ENCODE measurements around the gene DLL3. TPM values are rescaled to one million over a fixed set of nuclear protein-coding genes. Genes with fewer than 3 reads are reported as not detected.

Gene DLL3
- total and polyA plus RNA-seq, 2 experiments from 2014 or later = 1.2 to 2.1 TPM

DNA sequence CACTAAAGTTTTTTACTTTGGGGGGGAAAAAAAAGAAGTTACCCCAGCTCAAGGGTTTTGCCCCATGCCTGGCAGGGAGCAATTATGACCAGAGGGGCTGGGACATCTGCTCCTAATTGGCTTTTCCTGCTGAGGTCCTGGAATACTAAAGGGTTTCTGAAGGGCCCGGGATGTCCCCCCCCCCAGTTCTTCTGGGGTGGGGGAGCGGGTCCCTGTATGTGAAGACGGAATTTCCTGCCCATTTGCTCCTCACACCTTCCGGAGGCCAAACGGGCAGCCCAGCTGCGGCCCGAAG, 1.1 kb upstream of the DLL3 start:
- in situ Hi-C loops (cut with MboI) = no loop called here
- Histone ChIP-seq H3K9me3 (ENCODE audit: low read depth) (no peaks in the 10 kb centered on the region), H3K36me3 (ENCODE audit: low read depth) (no peaks in the 10 kb centered on the region), H3K79me2 (ENCODE audit: insufficient read depth) (no peaks in the 10 kb centered on the region), H3K27ac (no peak overlapping the region), H4K20me1 (ENCODE audit: insufficient read depth) (no peaks in the 10 kb centered on the region), H3K4me3 (peak overlapping the region; percentile 18; the same call in 1 of the 2 replicates), H3K4me1 (ENCODE audit: insufficient read depth) (0 out of 2 replicates have a peak, but pooled peaks cover 5% of the 10 kb centered on the region), H3K9ac (no peak overlapping the region), H3K27me3 (replicated peaks; ENCODE audit: insufficient read depth) (peaks cover 45% of the 10 kb centered on the region), H2AFZ (peak overlapping the region; percentile 42; the same call in 1 of the 2 replicates), H3K4me2 (ENCODE audit: unreplicated experiment) (peak overlapping the region; percentile 30), H3K9me2 (ENCODE audit: insufficient read depth) (no peaks in the 10 kb centered on the region), H3F3A (ENCODE audit: insufficient read depth) (no peaks in the 10 kb centered on the region)
- TF ChIP-seq EZH2phosphoT487 (IDR thresholded peaks at IDR 0.05; ENCODE audit: insufficient read depth, low read depth) (no peak), EZH2 (IDR thresholded peaks at IDR 0.05; ENCODE audit: insufficient read depth, poor library complexity, severe bottlenecking) (no peak)
- WGBS, 2 experiments (ENCODE audit: low coverage in 1 of 2, low lambda C conversion rate in 2 of 2, missing lambda C conversion rate in 2 of 2) = 2 to 5% methylated on average over 6 to 7 of the region's 7 CpGs
- DNase-seq = no peak

DNA sequence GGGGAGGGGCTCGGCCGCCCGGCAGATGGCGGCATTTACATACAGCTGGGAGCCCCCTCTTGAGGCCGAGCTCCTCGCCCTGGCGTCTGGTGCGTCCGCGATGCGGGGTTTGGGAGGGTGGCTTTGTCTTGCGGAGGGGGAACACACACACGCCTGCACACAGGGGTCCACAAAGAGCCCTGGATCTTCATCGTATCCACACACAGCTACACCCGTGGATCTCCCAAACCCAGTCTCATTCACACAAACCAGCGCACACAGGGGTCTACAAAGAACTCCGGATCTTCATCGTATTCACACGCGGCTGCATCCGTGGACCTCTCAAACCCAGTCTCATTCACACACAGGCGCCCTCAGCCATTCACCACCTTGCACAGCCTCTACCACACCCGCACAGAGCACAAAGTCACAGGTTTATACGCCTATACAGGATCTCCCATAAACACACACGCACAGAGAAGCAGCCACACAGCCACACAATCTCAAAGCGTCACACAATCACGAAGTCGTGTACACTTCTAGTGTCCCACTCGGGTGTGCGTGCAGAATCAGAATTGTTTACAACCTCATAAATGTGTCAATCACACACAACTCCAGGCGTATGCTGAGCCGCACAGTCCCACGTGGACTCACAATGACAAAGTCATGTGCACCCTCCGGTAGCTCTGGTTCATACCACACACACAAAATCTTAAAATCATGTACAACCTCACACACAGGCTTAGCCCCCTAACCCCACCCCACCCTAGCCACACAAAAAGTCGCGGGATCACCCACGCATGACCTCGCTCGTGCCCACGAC, 550 bp upstream of the DLL3 start:
- Histone ChIP-seq H3K9me3 (ENCODE audit: low read depth) (no peaks in the 10 kb centered on the region), H3K27me3 (replicated peaks; ENCODE audit: insufficient read depth) (peaks cover 45% of the 10 kb centered on the region), H4K20me1 (ENCODE audit: insufficient read depth) (no peaks in the 10 kb centered on the region), H3K4me1 (ENCODE audit: insufficient read depth) (0 out of 2 replicates have a peak, but pooled peaks cover 5% of the 10 kb centered on the region), H2AFZ (peak overlapping the region; percentile 42), H3K36me3 (ENCODE audit: low read depth) (no peaks in the 10 kb centered on the region), H3K79me2 (ENCODE audit: insufficient read depth) (no peaks in the 10 kb centered on the region), H3K9ac (no peak overlapping the region), H3K4me3 (peak overlapping the region; percentile 18; the same call in 1 of the 2 replicates), H3K4me2 (ENCODE audit: unreplicated experiment) (peak overlapping the region; percentile 30), H3K9me2 (ENCODE audit: insufficient read depth) (no peaks in the 10 kb centered on the region), H3F3A (ENCODE audit: insufficient read depth) (no peaks in the 10 kb centered on the region), H3K27ac (no peak overlapping the region)
- WGBS, 2 experiments (ENCODE audit: low coverage in 1 of 2, low lambda C conversion rate in 2 of 2, missing lambda C conversion rate in 2 of 2) = 1 to 4% methylated on average over 36 to 40 of the region's 40 CpGs
- peak; percentile 57 for DNase-seq
- in situ Hi-C loops (cut with MboI) = no loop called here
- TF ChIP-seq EZH2phosphoT487 (IDR thresholded peaks at IDR 0.05; ENCODE audit: insufficient read depth, low read depth) = no peak
- peak; percentile 47 for TF ChIP-seq EZH2 (IDR thresholded peaks at IDR 0.05; ENCODE audit: insufficient read depth, poor library complexity, severe bottlenecking)

DNA sequence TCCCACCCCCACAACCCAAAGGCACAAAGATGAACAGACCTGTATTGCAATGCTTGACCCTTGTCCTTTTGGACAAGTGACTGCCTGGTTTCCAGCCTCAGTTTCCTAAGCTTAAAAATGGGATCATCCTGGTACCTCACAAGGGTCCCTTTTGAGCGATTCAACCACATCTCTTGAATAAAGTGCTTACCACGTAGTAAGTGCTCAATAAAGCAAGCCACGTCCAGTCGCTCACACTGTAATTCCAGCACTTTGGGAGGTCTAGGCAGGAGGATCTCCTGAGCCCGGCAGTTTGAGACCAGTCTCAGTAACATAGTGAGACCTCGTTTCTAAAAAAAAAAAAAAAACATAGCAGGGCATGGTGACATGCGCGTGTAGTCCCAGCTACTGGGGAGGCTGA, 1.2 kb downstream of the DLL3 start:
- TF ChIP-seq EZH2 (IDR thresholded peaks at IDR 0.05; ENCODE audit: insufficient read depth, poor library complexity, severe bottlenecking) (no peak), EZH2phosphoT487 (IDR thresholded peaks at IDR 0.05; ENCODE audit: insufficient read depth, low read depth) (no peak)
- WGBS, 2 experiments (ENCODE audit: low coverage in 1 of 2, low lambda C conversion rate in 2 of 2, missing lambda C conversion rate in 2 of 2) = 55 to 63% methylated on average over 8 of the region's 8 CpGs
- no peaks in the 10 kb centered on the region for H4K20me1 ChIP-seq (ENCODE audit: insufficient read depth)
- no peaks in the 10 kb centered on the region for H3K9me3 ChIP-seq (ENCODE audit: low read depth)
- no peak overlapping the region for H2AFZ ChIP-seq
- H3F3A ChIP-seq (ENCODE audit: insufficient read depth) = no peaks in the 10 kb centered on the region
- no peak for DNase-seq
- no peak overlapping the region for H3K27ac ChIP-seq
- H3K36me3 ChIP-seq (ENCODE audit: low read depth) = no peaks in the 10 kb centered on the region
- no peak overlapping the region for H3K4me3 ChIP-seq
- 0 out of 2 replicates have a peak, but pooled peaks cover 5% of the 10 kb centered on the region for H3K4me1 ChIP-seq (ENCODE audit: insufficient read depth)
- H3K4me2 ChIP-seq (ENCODE audit: unreplicated experiment) = no peak overlapping the region
- H3K9ac ChIP-seq = no peak overlapping the region
- H3K9me2 ChIP-seq (ENCODE audit: insufficient read depth) = no peaks in the 10 kb centered on the region
- in situ Hi-C loops (cut with MboI) = no loop called here
- peaks cover 45% of the 10 kb centered on the region for H3K27me3 ChIP-seq (replicated peaks; ENCODE audit: insufficient read depth)
- no peaks in the 10 kb centered on the region for H3K79me2 ChIP-seq (ENCODE audit: insufficient read depth)

DNA sequence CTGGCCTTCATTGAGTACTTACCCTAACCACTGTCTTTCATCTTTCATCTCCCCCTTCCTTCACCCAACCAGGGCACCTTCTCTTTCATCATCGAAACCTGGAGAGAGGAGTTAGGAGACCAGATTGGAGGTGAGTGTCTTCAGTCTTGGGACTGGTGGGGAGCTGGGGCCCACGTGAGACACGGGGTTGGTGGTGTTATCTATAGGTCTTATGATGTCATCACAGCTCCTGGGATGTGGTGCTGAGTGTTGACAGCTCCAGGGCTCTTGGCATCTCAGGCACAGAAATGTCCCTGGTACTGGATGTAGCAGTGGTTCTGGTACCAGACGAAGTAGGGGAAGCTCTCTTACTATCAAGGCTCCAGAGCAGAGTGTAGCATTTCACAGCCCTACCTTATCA, 1.8 kb downstream of the DLL3 start:
- H3K79me2 ChIP-seq (ENCODE audit: insufficient read depth) = no peaks in the 10 kb centered on the region

More for the DNA sequence above, 1.8 kb downstream of the DLL3 start:
- no peak overlapping the region for H3K4me2 ChIP-seq (ENCODE audit: unreplicated experiment)
- TF ChIP-seq EZH2 (IDR thresholded peaks at IDR 0.05; ENCODE audit: insufficient read depth, poor library complexity, severe bottlenecking) = no peak
- TF ChIP-seq EZH2phosphoT487 (IDR thresholded peaks at IDR 0.05; ENCODE audit: insufficient read depth, low read depth) = no peak
- H2AFZ ChIP-seq = no peak overlapping the region
- no peak overlapping the region for H3K27ac ChIP-seq
- no peak for DNase-seq
- no peaks in the 10 kb centered on the region for H3K36me3 ChIP-seq (ENCODE audit: low read depth)
- H3K9ac ChIP-seq = no peak overlapping the region
- H3K27me3 ChIP-seq (replicated peaks; ENCODE audit: insufficient read depth) = peaks cover 45% of the 10 kb centered on the region
- H3K9me2 ChIP-seq (ENCODE audit: insufficient read depth) = no peaks in the 10 kb centered on the region
- H3K4me3 ChIP-seq = no peak overlapping the region
- 24 to 28% methylated on average over 4 of the region's 4 CpGs for WGBS, 2 experiments (ENCODE audit: low coverage in 1 of 2, low lambda C conversion rate in 2 of 2, missing lambda C conversion rate in 2 of 2)
- no peaks in the 10 kb centered on the region for H3K9me3 ChIP-seq (ENCODE audit: low read depth)
- H3F3A ChIP-seq (ENCODE audit: insufficient read depth) = no peaks in the 10 kb centered on the region
- in situ Hi-C loops (cut with MboI) = no loop called here
- 0 out of 2 replicates have a peak, but pooled peaks cover 5% of the 10 kb centered on the region for H3K4me1 ChIP-seq (ENCODE audit: insufficient read depth)
- H4K20me1 ChIP-seq (ENCODE audit: insufficient read depth) = no peaks in the 10 kb centered on the region
